Liver (tissue), 9 donors: Measurements from ENCODE around the gene DHRSX. TPM values are rescaled to one million over a fixed set of nuclear protein-coding genes. Genes with fewer than 3 reads are reported as not detected.

Experiments used
- DNase-seq: peaks from one replicate; pipeline ENCODE4 v3.0.0-alpha.2; 2017; ENCODE audit warnings: low spot score
- H3K27ac ChIP-seq, 2 donors: one replicate each; pipeline ENCODE4 v1.7.0; 2013; ENCODE audit warnings: inconsistent platforms in 2 of 2, low read length in 2 of 2, control low read depth in 1 of 2, low read depth in 1 of 2, mild to moderate bottlenecking in 1 of 2
- H3K27me3 ChIP-seq, 4 donors: one replicate each; pipeline versions ENCODE4 v1.6.1 to v1.7.0; 2013; ENCODE audit warnings: low read length in 3 of 4, inconsistent platforms in 1 of 4, mild to moderate bottlenecking in 1 of 4, moderate library complexity in 1 of 4; ENCODE audit not compliant: control insufficient read depth in 4 of 4, insufficient read depth in 4 of 4
- H3K36me3 ChIP-seq, 4 donors: one replicate each; pipeline versions ENCODE4 v1.6.1 to v1.7.0; 2013; ENCODE audit warnings: low read length in 3 of 4, mild to moderate bottlenecking in 3 of 4, low read depth in 1 of 4, moderate library complexity in 1 of 4; ENCODE audit not compliant: control insufficient read depth in 4 of 4, insufficient read depth in 3 of 4
- H3K4me1 ChIP-seq, 4 donors: one replicate each; pipeline versions ENCODE4 v1.6.1 to v1.7.0; 2013; ENCODE audit warnings: low read length in 3 of 4, mild to moderate bottlenecking in 3 of 4, moderate library complexity in 1 of 4; ENCODE audit not compliant: control insufficient read depth in 4 of 4, insufficient read depth in 4 of 4
- H3K4me3 ChIP-seq, 3 donors: one replicate each; pipeline versions ENCODE4 v1.6.1 to v1.7.0; 2013; ENCODE audit warnings: low read length in 3 of 3, control low read depth in 1 of 3, low read depth in 1 of 3, mild to moderate bottlenecking in 1 of 3
- H3K9ac ChIP-seq, 2 donors: one replicate each; pipeline ENCODE4 v1.7.0; 2013; ENCODE audit warnings: low read length in 2 of 2, mild to moderate bottlenecking in 2 of 2, moderate library complexity in 2 of 2, control low read depth in 1 of 2, low read depth in 1 of 2
- H3K9me3 ChIP-seq, 4 donors: one replicate each; pipeline versions ENCODE4 v1.6.1 to v1.7.0; 2013; ENCODE audit warnings: low read length in 3 of 4; ENCODE audit not compliant: control insufficient read depth in 4 of 4
- ATF3 ChIP-seq: IDR thresholded peaks from 2 replicates; pipeline ENCODE4 v1.6.1; 2016; ENCODE audit warnings: antibody characterized with exemption
- CTCF ChIP-seq: fragments of 150-350 bp; IDR thresholded peaks from 2 replicates; pipeline ENCODE4 v1.5.1; 2017; ENCODE audit warnings: improper control_type of control experiment, low read depth, low read length; ENCODE audit not compliant: missing input control
- EGR1 ChIP-seq, 2 donors: IDR thresholded peaks; 2 replicates each; pipeline ENCODE4 v1.6.1; 2016 to 2018; ENCODE audit warnings: antibody characterized with exemption in 2 of 2, low read depth in 2 of 2
- FOXA1 ChIP-seq: IDR thresholded peaks from 2 replicates; pipeline ENCODE4 v1.6.1; 2016; ENCODE audit warnings: antibody characterized with exemption
- FOXA2 ChIP-seq: IDR thresholded peaks from 2 replicates; pipeline ENCODE4 v1.6.1; 2016; ENCODE audit warnings: antibody characterized with exemption
- GABPA ChIP-seq, 2 donors: IDR thresholded peaks in 1 of 2; conservative IDR thresholded peaks in 1 of 2; 2 replicates each; pipeline ENCODE4 v1.6.1; 2016; ENCODE audit warnings: antibody characterized with exemption in 2 of 2, mild to moderate bottlenecking in 1 of 2, moderate library complexity in 1 of 2
- HNF4G ChIP-seq: IDR thresholded peaks from 2 replicates; pipeline ENCODE4 v1.6.1; 2016; ENCODE audit warnings: antibody characterized with exemption
- JUND ChIP-seq, 2 donors: IDR thresholded peaks; 2 replicates each; pipeline ENCODE4 v1.6.1; 2016; ENCODE audit warnings: antibody characterized with exemption in 2 of 2
- NR2F2 ChIP-seq: IDR thresholded peaks from 2 replicates; pipeline ENCODE4 v1.6.1; 2016; ENCODE audit warnings: antibody characterized with exemption
- RAD21 ChIP-seq, 2 donors: IDR thresholded peaks; 2 replicates each; pipeline ENCODE4 v1.6.1; 2016; ENCODE audit warnings: antibody characterized with exemption in 2 of 2, mild to moderate bottlenecking in 2 of 2
- RXRA ChIP-seq, 2 donors: IDR thresholded peaks; 2 replicates each; pipeline ENCODE4 v1.6.1; 2017 to 2018; ENCODE audit warnings: antibody characterized with exemption in 2 of 2, mild to moderate bottlenecking in 1 of 2
- SP1 ChIP-seq: IDR thresholded peaks from 2 replicates; pipeline ENCODE4 v1.6.1; 2018; ENCODE audit warnings: antibody characterized with exemption, mild to moderate bottlenecking
- YY1 ChIP-seq: IDR thresholded peaks from 2 replicates; pipeline ENCODE4 v1.6.1; 2016; ENCODE audit warnings: antibody characterized with exemption, mild to moderate bottlenecking
- ZBTB33 ChIP-seq: IDR thresholded peaks from 2 replicates; pipeline ENCODE4 v1.6.1; 2016; ENCODE audit warnings: antibody characterized with exemption
- WGBS: extraction: QIAGEN DNeasy Blood & Tissue Kit; methylation state at CpG from one replicate; pipeline ENCODE4 v1.1.7; 2013; 5-methylcytosine and 5-hydroxymethylcytosine counted together
- polyA plus RNA-seq, 2 donors: library from polyadenylated mRNA; stranded (reverse) in 1 of 2; unstranded in 1 of 2; fragments of 200-250 nt in 1 of 2; fragments of >200 nt in 1 of 2; fragmentation: Nextera tagmentation in 1 of 2; extraction: Ambion mirVana in 1 of 2; gene quantifications; one replicate each; pipeline versions ENCODE4 v1.2.1 to v1.2.3, GENCODE V29; 2013 to 2015
- total RNA-seq, 2 donors: library from RNA; depleted of rRNA; stranded (reverse); fragments of >200 nt; gene quantifications; one replicate each; pipeline ENCODE4 v1.2.3, GENCODE V29; 2014
- donor health status: healthy.
- donor health status: healthy.
- donor health status: healthy.
- donor health status: healthy.
- donor health status: healthy.

The DHRSX gene
- total and polyA plus RNA-seq, 4 donors, result 17.2 to 35.2 (median 23.3) TPM

GRCh38 chrX:2332252-2332651 lies 168.5 kb downstream of the DHRSX start (continued):
- TF ChIP-seq YY1, result no peak
- TF ChIP-seq EGR1 (IDR thresholded peaks at IDR 0.05; ENCODE audit: low read depth in 2 of 2), result no peak
- no peak for TF ChIP-seq CTCF
- no peak for TF ChIP-seq FOXA1
- no peak for TF ChIP-seq GABPA (IDR thresholded peaks at IDR 0.05 in 1 of 2, conservative IDR thresholded peaks at IDR 0.05 in 1 of 2)
- no peak for TF ChIP-seq HNF4G

- H3K9ac ChIP-seq, result no peak overlapping the region
- WGBS, result 93% methylated on average over 3 of the region's 3 CpGs
- TF ChIP-seq SP1, result no peak
- TF ChIP-seq CTCF, result no peak
- no peak for TF ChIP-seq HNF4G
- TF ChIP-seq GABPA (IDR thresholded peaks at IDR 0.05 in 1 of 2, conservative IDR thresholded peaks at IDR 0.05 in 1 of 2), result no peak
- no peak for TF ChIP-seq RAD21 (IDR thresholded peaks at IDR 0.05)
- no peak for TF ChIP-seq RXRA (IDR thresholded peaks at IDR 0.05)
- TF ChIP-seq YY1, result no peak
- TF ChIP-seq NR2F2, result no peak
- TF ChIP-seq ZBTB33, result no peak
- no peak for TF ChIP-seq FOXA1
- no peak for TF ChIP-seq EGR1 (IDR thresholded peaks at IDR 0.05; ENCODE audit: low read depth in 2 of 2)
- no peak for TF ChIP-seq JUND (IDR thresholded peaks at IDR 0.05)
- H3K9me3 ChIP-seq, result no peaks in the 10 kb centered on the region
- peaks cover 0 to 2% (median 0%) of the 10 kb centered on the region in 4 donors for H3K4me1 ChIP-seq
- H3K4me3 ChIP-seq, result no peak overlapping the region
- no peak overlapping the region for H3K27ac ChIP-seq
- no peak for DNase-seq
- no peaks in the 10 kb centered on the region for H3K36me3 ChIP-seq
- H3K27me3 ChIP-seq, result no peaks in the 10 kb centered on the region
These were observed 169.9 kb downstream of the DHRSX start for GRCh38 chrX:2330910-2331309.

GRCh38 chrX:2330487-2330886 lies 170.3 kb downstream of the DHRSX start:
- H3K27me3 ChIP-seq, result no peaks in the 10 kb centered on the region
- no peak overlapping the region for H3K4me3 ChIP-seq
- no peak overlapping the region for H3K27ac ChIP-seq
- DNase-seq, result no peak
- H3K4me1 ChIP-seq, result peaks cover 0 to 6% (median 0%) of the 10 kb centered on the region in 4 donors
- H3K9ac ChIP-seq, result no peak overlapping the region
- no peaks in the 10 kb centered on the region for H3K9me3 ChIP-seq
- 80% methylated on average over 2 of the region's 2 CpGs for WGBS
- TF ChIP-seq ATF3 (no peak), NR2F2 (no peak), EGR1 (IDR thresholded peaks at IDR 0.05; ENCODE audit: low read depth in 2 of 2) (no peak), JUND (IDR thresholded peaks at IDR 0.05) (no peak), FOXA1 (no peak), FOXA2 (no peak)
- no peaks in the 10 kb centered on the region for H3K36me3 ChIP-seq
